B cell (primary cell): ENCODE measurements around the gene PLD3. TPM values are rescaled to one million over a fixed set of nuclear protein-coding genes. Genes with fewer than 3 reads are reported as not detected.

ENCODE experiments used
- ATAC-seq: fragments of 200-7000 bp; cut with Tn5 transposase; one replicate; pipeline ENCODE4 v1.10.0; 2021; ENCODE audit warnings: low read depth, mild to moderate bottlenecking, moderate number of reproducible peaks, moderate library complexity
- CTCF ChIA-PET: fragments of 350-600 bp; sonication (Branson Sonifier 250); formaldehyde crosslinking; loops from one replicate; lab custom pipeline; 2021; ENCODE audit warnings: antibody characterized with exemption, inconsistent platforms; lab: Charles Lee
- POLR2A ChIA-PET: fragments of 350-600 bp; sonication (Branson Sonifier 250); formaldehyde crosslinking; loops from one replicate; lab custom pipeline; 2021; ENCODE audit warnings: antibody characterized with exemption; lab: Charles Lee
- DNase-seq: peaks from one replicate; pipeline ENCODE4 v3.0.0; 2013
- H2AFZ ChIP-seq: 2 replicates; pipeline ENCODE4 v1.6.1; 2012; ENCODE audit warnings: mild to moderate bottlenecking, low read depth, low read length; ENCODE audit not compliant: insufficient read depth, poor library complexity, severe bottlenecking
- H3K27ac ChIP-seq, 2 donors: 1 replicate in 1 of 2; 2 replicates in 1 of 2; pipeline ENCODE4 v1.5.1; 2012 to 2013; ENCODE audit warnings: low read length in 2 of 2, mild to moderate bottlenecking in 2 of 2, moderate library complexity in 1 of 2
- H3K27me3 ChIP-seq, 4 experiments: fragments of 200-600 bp in 1 of 4; sonication (generic) in 1 of 4; replicated peaks in 1 of 4; 1 replicate in 2 of 4; 2 replicates in 2 of 4; pipeline versions ENCODE4 v1.6.1 to v1.7.0; 2013 to 2016; ENCODE audit warnings: low read length in 3 of 4, mild to moderate bottlenecking in 2 of 4, mixed read lengths in 1 of 4, moderate library complexity in 1 of 4; ENCODE audit not compliant: insufficient read depth in 4 of 4, control insufficient read depth in 3 of 4; ENCODE audit errors: control extremely low read depth in 1 of 4
- H3K36me3 ChIP-seq, 2 experiments: replicated peaks in 1 of 2; 1 replicate in 1 of 2; 2 replicates in 1 of 2; pipeline versions ENCODE4 v1.6.1 to v1.7.1; 2013; ENCODE audit warnings: low read length in 1 of 2; ENCODE audit not compliant: insufficient read depth in 2 of 2, control insufficient read depth in 1 of 2; ENCODE audit errors: control extremely low read depth in 1 of 2, extremely low read depth in 1 of 2
- H3K4me1 ChIP-seq, 2 donors: fragments of 200-600 bp in 1 of 2; sonication (generic) in 1 of 2; 1 replicate in 1 of 2; 2 replicates in 1 of 2; pipeline versions ENCODE4 v1.5.1 to v1.6.1; 2013 to 2017; ENCODE audit warnings: low read length in 2 of 2; ENCODE audit not compliant: control insufficient read depth in 2 of 2, insufficient read depth in 2 of 2
- H3K4me2 ChIP-seq: replicated peaks from 2 replicates; pipeline ENCODE3; 2012; ENCODE audit warnings: mild to moderate bottlenecking, low read depth, low read length; ENCODE audit not compliant: poor library complexity, severe bottlenecking
- H3K4me3 ChIP-seq, 5 experiments: fragments of 200-600 bp in 1 of 5; sonication (generic) in 1 of 5; 1 replicate in 3 of 5; 2 replicates in 2 of 5; pipeline versions ENCODE4 v1.5.1 to v1.7.0; 2011 to 2016; ENCODE audit warnings: low read length in 4 of 5, mild to moderate bottlenecking in 4 of 5, low read depth in 2 of 5, control low read depth in 1 of 5, moderate library complexity in 1 of 5; ENCODE audit not compliant: insufficient read depth in 1 of 5; ENCODE audit errors: control extremely low read depth in 1 of 5, extremely low read depth in 1 of 5
- H3K79me2 ChIP-seq: fragments of 200-600 bp; sonication (generic); one replicate; pipeline ENCODE4 v1.6.0; 2016; ENCODE audit warnings: low read length; ENCODE audit not compliant: control insufficient read depth, insufficient read depth
- H3K9ac ChIP-seq: fragments of 200-600 bp; sonication (generic); 2 replicates; pipeline ENCODE4 v1.6.1; 2017; ENCODE audit warnings: mild to moderate bottlenecking, low read length, moderate library complexity
- H3K9me3 ChIP-seq, 3 donors: one replicate each; pipeline versions ENCODE4 v1.6.1 to v1.7.1; 2013; ENCODE audit warnings: low read length in 2 of 3; ENCODE audit not compliant: control insufficient read depth in 2 of 3, insufficient read depth in 1 of 3; ENCODE audit errors: control extremely low read depth in 1 of 3
- H4K20me1 ChIP-seq: 2 replicates; pipeline ENCODE4 v1.6.0; 2012; ENCODE audit warnings: mild to moderate bottlenecking, low read length; ENCODE audit not compliant: insufficient read depth, control insufficient read depth, poor library complexity, severe bottlenecking
- H3K27ac Mint-ChIP-seq: one replicate; pipeline ENCODE4 v1.8.0; 2021; ENCODE audit warnings: mixed read lengths
- H3K27me3 Mint-ChIP-seq: one replicate; pipeline ENCODE4 v1.8.0; 2021; ENCODE audit warnings: mixed read lengths
- H3K4me1 Mint-ChIP-seq: one replicate; pipeline ENCODE4 v1.8.0; 2021; ENCODE audit warnings: mixed read lengths
- H3K4me3 Mint-ChIP-seq: one replicate; pipeline ENCODE4 v1.8.0; 2021; ENCODE audit warnings: mixed read lengths
- H3K9me3 Mint-ChIP-seq: one replicate; pipeline ENCODE4 v1.8.0; 2022; ENCODE audit warnings: mixed read lengths; ENCODE audit not compliant: insufficient read depth
- CTCF ChIP-seq: fragments of 200-600 bp; IDR thresholded peaks from one replicate; pipeline ENCODE4 v1.8.0; 2022; ENCODE audit warnings: antibody characterized with exemption, mild to moderate bottlenecking
- EZH2 ChIP-seq: IDR thresholded peaks from 2 replicates; pipeline ENCODE4 v1.6.1; 2012; ENCODE audit warnings: borderline replicate concordance, low read depth, mild to moderate bottlenecking, moderate library complexity, low read length; ENCODE audit not compliant: insufficient read depth, poor library complexity, severe bottlenecking
- WGBS: methylation state at CpG from one replicate; pipeline ENCODE4 v1.1.5; 2013; ENCODE audit warnings: missing lambda C conversion rate; ENCODE audit not compliant: insufficient coverage; 5-methylcytosine and 5-hydroxymethylcytosine counted together
- intact Hi-C: fragments of 100-400 bp; cut with micrococcal nuclease; formaldehyde crosslinking; loops from one replicate; pipeline ENCODE4 v1.10.0; 2022
- polyA plus RNA-seq: library from polyadenylated mRNA; depleted of rRNA; stranded (reverse); fragments of >200 nt; gene quantifications from 2 replicates; pipeline ENCODE4 v1.2.3, GENCODE V29; 2012
- total RNA-seq, 2 donors: library from RNA; stranded (reverse); fragments of 120-200 nt in 1 of 2; gene quantifications; 1 replicate in 1 of 2; 2 replicates in 1 of 2; pipeline versions ENCODE4 v1.2.3 to v1.2.4, GENCODE V29; 2013 to 2022

Gene PLD3
- total and polyA plus RNA-seq, 2 donors (not counting 1 experiment from before 2014, with no cell fraction given): 61.7 to 153 TPM

- Histone ChIP-seq H3K27me3 (no peaks in the 10 kb centered on the region), H3K27ac (peak overlapping the region; percentile 36 to 83), H2AFZ (peak overlapping the region; percentile 77), H3K4me2 (peak overlapping the region; percentile 87), H4K20me1 (peaks cover 7% of the 10 kb centered on the region), H3K79me2 (peaks cover 33% of the 10 kb centered on the region), H3K9ac (peak overlapping the region; percentile 71), H3K36me3 (no peaks in the 10 kb centered on the region), H3K4me3 (peak overlapping the region; percentile 46 to 90 (median 86)), H3K4me1 (peaks cover 12 to 17% of the 10 kb centered on the region in 2 donors), H3K9me3 (no peaks in the 10 kb centered on the region)
- ATAC-seq (no peak), DNase-seq (no peak)
- intact Hi-C loops: loop anchor here (1.0 to 2.0 kb wide), 5 partner anchors 55 to 158 kb away; partner anchors contain the start of genes AKT2, MAP3K10 and SERTAD3
- H3K9me3 Mint-ChIP-seq: no peaks in the 10 kb centered on the region
- WGBS: 16% methylated on average over 17 of the region's 17 CpGs
- ChIA-PET CTCF (interaction anchor here (1.1 to 1.5 kb wide), 2 partner anchors 44 to 96 kb away, joined by 4 to 6 read pairs; no protein-coding TSS in a partner anchor), POLR2A (interaction anchor here (0.6 to 1.4 kb wide), 3 partner anchors 55 to 94 kb away, joined by 3 to 11 read pairs (median 9); partner anchors contain the start of gene AKT2)
- H3K4me3 Mint-ChIP-seq: peak overlapping the region; percentile 91
- peaks cover 27% of the 10 kb centered on the region for H3K4me1 Mint-ChIP-seq
- TF ChIP-seq EZH2 (no peak), CTCF (no peak)
- H3K27me3 Mint-ChIP-seq: no peaks in the 10 kb centered on the region
- peak overlapping the region; percentile 97 for H3K27ac Mint-ChIP-seq
Observed at GRCh38 chr19:40348961-40349507, 539 bp downstream of the PLD3 start.

- Mint-ChIP-seq H3K4me1 (peaks cover 34% of the 10 kb centered on the region), H3K27ac (no peak overlapping the region), H3K27me3 (no peaks in the 10 kb centered on the region), H3K4me3 (no peak overlapping the region), H3K9me3 (no peaks in the 10 kb centered on the region)
- Histone ChIP-seq H2AFZ (no peak overlapping the region), H3K4me2 (no peak overlapping the region), H3K79me2 (peaks cover 27% of the 10 kb centered on the region), H3K9me3 (no peaks in the 10 kb centered on the region), H3K4me1 (peaks cover 7 to 19% of the 10 kb centered on the region in 2 donors), H3K36me3 (no peaks in the 10 kb centered on the region), H3K27me3 (no peaks in the 10 kb centered on the region), H3K4me3 (no peak overlapping the region), H4K20me1 (peaks cover 44% of the 10 kb centered on the region), H3K9ac (no peak overlapping the region), H3K27ac (no peak overlapping the region)
- WGBS: 69% methylated on average over 9 of the region's 9 CpGs
- POLR2A ChIA-PET: no interaction called here
- CTCF ChIA-PET: interaction anchor here (1.4 kb wide), 1 partner anchor 64 kb away, joined by 3 read pairs; no protein-coding TSS in a partner anchor
- intact Hi-C loops: no loop called here
- no peak for TF ChIP-seq EZH2
- TF ChIP-seq CTCF: no peak
- DNase-seq: no peak
- no peak for ATAC-seq
Observed at GRCh38 chr19:40355975-40356680, 7.6 kb downstream of the PLD3 start.
